ENCODE results near the gene SLC6A17. TPM values are rescaled to one million over a fixed set of nuclear protein-coding genes. Genes with fewer than 3 reads are reported as not detected.

Gene SLC6A17
- total RNA-seq, 4 donors from 2014 or later: 0.42 to 1.8 (median 0.57) TPM

- peaks cover 0 to 33% (median 2%) of the 10 kb centered on the region in 4 donors for H3K27me3 ChIP-seq
- intact Hi-C loops (cut with DNase I): no loop called here
- H3K4me1 ChIP-seq: no peaks in the 10 kb centered on the region
- no peak overlapping the region for H3K27ac ChIP-seq (replicated peaks in 1 of 4)
- H3K36me3 ChIP-seq: no peaks in the 10 kb centered on the region
- no peak for DNase-seq (ENCODE audit: extremely low spot score)
- WGBS: 60% methylated on average over 2 of the region's 2 CpGs
- no peaks in the 10 kb centered on the region for H3K9me3 ChIP-seq
- TF ChIP-seq POLR2AphosphoS5 (IDR thresholded peaks at IDR 0.05) (no peak), EP300 (IDR thresholded peaks at IDR 0.05) (no peak), CTCF (IDR thresholded peaks at IDR 0.05) (no peak), POLR2A (IDR thresholded peaks at IDR 0.05; ENCODE audit: low read depth) (no peak)
- no peak overlapping the region for H3K4me3 ChIP-seq
These were observed 8.9 kb downstream of the SLC6A17 start for GRCh38 chr1:110159168-110159567.

- Histone ChIP-seq H3K9me3 (no peaks in the 10 kb centered on the region), H3K4me3 (no peak overlapping the region), H3K27me3 (peaks cover 0 to 18% (median 2%) of the 10 kb centered on the region in 4 donors), H3K36me3 (no peaks in the 10 kb centered on the region), H3K4me1 (no peaks in the 10 kb centered on the region), H3K27ac (replicated peaks in 1 of 4) (no peak overlapping the region)
- 78% methylated on average over 10 of the region's 10 CpGs for WGBS
- intact Hi-C loops (cut with DNase I): no loop called here
- no peak for DNase-seq (ENCODE audit: extremely low spot score)
- TF ChIP-seq POLR2A (IDR thresholded peaks at IDR 0.05; ENCODE audit: low read depth) (no peak), CTCF (IDR thresholded peaks at IDR 0.05) (no peak), EP300 (IDR thresholded peaks at IDR 0.05) (no peak), POLR2AphosphoS5 (IDR thresholded peaks at IDR 0.05) (no peak)
These were observed 10.3 kb downstream of the SLC6A17 start for GRCh38 chr1:110160538-110161100.

- Histone ChIP-seq H3K4me3 (no peak overlapping the region), H3K36me3 (no peaks in the 10 kb centered on the region), H3K27me3 (peaks cover 0 to 16% (median 2%) of the 10 kb centered on the region in 4 donors), H3K27ac (replicated peaks in 1 of 4) (no peak overlapping the region), H3K4me1 (no peaks in the 10 kb centered on the region), H3K9me3 (no peaks in the 10 kb centered on the region)
- no peak for DNase-seq (ENCODE audit: extremely low spot score)
- no peak for TF ChIP-seq EP300 (IDR thresholded peaks at IDR 0.05)
- TF ChIP-seq CTCF (IDR thresholded peaks at IDR 0.05): no peak
- no peak for TF ChIP-seq POLR2AphosphoS5 (IDR thresholded peaks at IDR 0.05)
- TF ChIP-seq POLR2A (IDR thresholded peaks at IDR 0.05; ENCODE audit: low read depth): no peak
- 97% methylated on average over 3 of the region's 3 CpGs for WGBS
- intact Hi-C loops (cut with DNase I): no loop called here
These were observed 10.9 kb downstream of the SLC6A17 start for GRCh38 chr1:110161165-110161564.

GRCh38 chr1:110161849-110162248, 11.6 kb downstream of the SLC6A17 start:
- Histone ChIP-seq H3K4me1 (no peaks in the 10 kb centered on the region), H3K27me3 (peaks cover 0 to 10% (median 0%) of the 10 kb centered on the region in 4 donors), H3K9me3 (no peaks in the 10 kb centered on the region), H3K36me3 (no peaks in the 10 kb centered on the region), H3K4me3 (no peak overlapping the region), H3K27ac (replicated peaks in 1 of 4) (no peak overlapping the region)
- intact Hi-C loops (cut with DNase I): no loop called here
- WGBS: 83% methylated on average over 11 of the region's 11 CpGs
- no peak for DNase-seq (ENCODE audit: extremely low spot score)
- TF ChIP-seq POLR2AphosphoS5 (IDR thresholded peaks at IDR 0.05) (no peak), EP300 (IDR thresholded peaks at IDR 0.05) (no peak), CTCF (IDR thresholded peaks at IDR 0.05) (no peak), POLR2A (IDR thresholded peaks at IDR 0.05; ENCODE audit: low read depth) (no peak)

- Histone ChIP-seq H3K9me3 (no peaks in the 10 kb centered on the region), H3K36me3 (no peaks in the 10 kb centered on the region), H3K27me3 (no peaks in the 10 kb centered on the region), H3K4me3 (no peak overlapping the region), H3K4me1 (no peaks in the 10 kb centered on the region), H3K27ac (replicated peaks in 1 of 4) (no peak overlapping the region)
- DNase-seq (ENCODE audit: extremely low spot score): no peak
- WGBS: 67% methylated on average over 7 of the region's 7 CpGs
- TF ChIP-seq EP300 (IDR thresholded peaks at IDR 0.05): no peak
- no peak for TF ChIP-seq POLR2A (IDR thresholded peaks at IDR 0.05; ENCODE audit: low read depth)
- TF ChIP-seq CTCF (IDR thresholded peaks at IDR 0.05): no peak
- TF ChIP-seq POLR2AphosphoS5 (IDR thresholded peaks at IDR 0.05): no peak
- intact Hi-C loops (cut with DNase I): no loop called here
These were observed 13.3 kb downstream of the SLC6A17 start for GRCh38 chr1:110163591-110163990.

Measured in esophagus muscularis mucosa (tissue), 4 donors.